Lower leg skin (tissue), 4 donors: ENCODE data around the gene DLGAP1. TPM values are rescaled to one million over a fixed set of nuclear protein-coding genes. Genes with fewer than 3 reads are reported as not detected.

Source experiments
- DNase-seq, 2 donors: peaks; one replicate each; pipeline ENCODE4 v3.0.0-alpha.2; 2019; ENCODE audit warnings: low spot score in 2 of 2
- H3K4me3 ChIP-seq: fragments of 200-600 bp; sonication (generic); 2 replicates; pipeline ENCODE4 v1.5.1; 2017; ENCODE audit warnings: mild to moderate bottlenecking, low read depth; ENCODE audit not compliant: poor library complexity, severe bottlenecking
- POLR2A ChIP-seq, 2 donors: fragments of 450-650 bp; IDR thresholded peaks; one replicate each; pipeline ENCODE4 v1.6.1; 2016 to 2017; ENCODE audit warnings: antibody characterized with exemption in 2 of 2, mild to moderate bottlenecking in 1 of 2, moderate library complexity in 1 of 2
- WGBS, 2 donors: methylation state at CpG; one replicate each; pipeline ENCODE4 v1.1.5; 2018; 5-methylcytosine and 5-hydroxymethylcytosine counted together
- intact Hi-C: fragments of 100-400 bp; cut with DNase I; formaldehyde crosslinking; loops from one replicate; pipeline ENCODE4 v1.15.0; 2023; ENCODE audit warnings: low total_unique reads
- total RNA-seq, 4 donors: library from RNA; depleted of rRNA; stranded (reverse); fragments of >200 nt; gene quantifications; one replicate each; pipeline ENCODE4 v1.1.0, GENCODE V29; 2016
- TF ChIP-seq, protein P1 (sequence below), 3 donors: fragments of 450-650 bp; IDR thresholded peaks; one replicate each; pipeline ENCODE4 v1.5.1; 2016; ENCODE audit warnings: antibody characterized with exemption in 3 of 3, mild to moderate bottlenecking in 3 of 3, moderate library complexity in 2 of 3

DLGAP1 gene
- total RNA-seq, 4 donors from 2014 or later = 0.34 to 1.3 (median 0.82) TPM

DNA sequence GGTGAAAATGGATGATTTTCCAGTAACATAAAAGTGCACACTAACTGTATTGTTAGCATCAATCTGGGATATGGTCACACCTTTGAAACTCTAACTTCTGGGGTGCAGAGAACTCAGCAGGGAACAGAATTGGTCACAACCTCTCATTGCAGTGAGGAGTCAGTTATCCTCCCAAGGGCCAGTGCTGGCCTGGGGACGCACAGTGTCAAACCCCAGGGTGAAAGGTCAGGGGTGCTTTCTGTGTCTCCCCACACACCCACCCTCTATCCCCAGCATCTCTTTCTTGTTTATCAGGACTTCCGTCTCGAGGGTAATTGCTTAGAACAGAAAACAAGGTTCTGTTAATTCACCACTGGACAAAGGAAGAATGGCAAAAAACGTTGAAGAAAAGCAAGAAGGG, 208.7 kb downstream of the DLGAP1 start:
- TF ChIP-seq, protein P1, sequence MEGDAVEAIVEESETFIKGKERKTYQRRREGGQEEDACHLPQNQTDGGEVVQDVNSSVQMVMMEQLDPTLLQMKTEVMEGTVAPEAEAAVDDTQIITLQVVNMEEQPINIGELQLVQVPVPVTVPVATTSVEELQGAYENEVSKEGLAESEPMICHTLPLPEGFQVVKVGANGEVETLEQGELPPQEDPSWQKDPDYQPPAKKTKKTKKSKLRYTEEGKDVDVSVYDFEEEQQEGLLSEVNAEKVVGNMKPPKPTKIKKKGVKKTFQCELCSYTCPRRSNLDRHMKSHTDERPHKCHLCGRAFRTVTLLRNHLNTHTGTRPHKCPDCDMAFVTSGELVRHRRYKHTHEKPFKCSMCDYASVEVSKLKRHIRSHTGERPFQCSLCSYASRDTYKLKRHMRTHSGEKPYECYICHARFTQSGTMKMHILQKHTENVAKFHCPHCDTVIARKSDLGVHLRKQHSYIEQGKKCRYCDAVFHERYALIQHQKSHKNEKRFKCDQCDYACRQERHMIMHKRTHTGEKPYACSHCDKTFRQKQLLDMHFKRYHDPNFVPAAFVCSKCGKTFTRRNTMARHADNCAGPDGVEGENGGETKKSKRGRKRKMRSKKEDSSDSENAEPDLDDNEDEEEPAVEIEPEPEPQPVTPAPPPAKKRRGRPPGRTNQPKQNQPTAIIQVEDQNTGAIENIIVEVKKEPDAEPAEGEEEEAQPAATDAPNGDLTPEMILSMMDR (IDR thresholded peaks at IDR 0.05) = no peak
- TF ChIP-seq POLR2A (IDR thresholded peaks at IDR 0.05) = no peak
- intact Hi-C loops = no loop called here
- no peak overlapping the region for H3K4me3 ChIP-seq
- DNase-seq = no peak
- WGBS, 2 donors = 77 to 79% methylated on average over 4 of the region's 4 CpGs

DNA sequence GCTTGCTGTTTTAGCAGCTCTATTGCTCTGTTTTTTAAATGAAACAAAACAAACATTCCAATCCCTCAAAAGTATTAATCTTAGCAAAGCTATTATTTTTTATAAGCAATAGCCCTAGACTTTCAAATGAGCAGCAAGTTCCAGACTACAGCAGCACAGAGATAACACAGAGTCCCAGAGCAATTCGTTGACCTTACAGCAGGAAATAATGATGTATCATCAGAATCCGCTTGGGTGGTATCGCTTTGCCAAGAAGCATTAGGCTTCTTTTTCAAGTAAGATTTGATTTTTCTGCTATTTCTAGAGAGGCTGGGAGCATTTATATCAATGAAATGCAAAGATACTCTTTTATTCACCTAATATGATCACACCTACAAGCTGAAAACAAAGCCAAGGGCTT, 209.7 kb downstream of the DLGAP1 start:
- 65 to 78% methylated on average over 3 of the region's 3 CpGs for WGBS, 2 donors
- no peak for DNase-seq
- no peak overlapping the region for H3K4me3 ChIP-seq
- no peak for TF ChIP-seq POLR2A (IDR thresholded peaks at IDR 0.05)
- TF ChIP-seq, protein P1 (IDR thresholded peaks at IDR 0.05) = no peak
- intact Hi-C loops = no loop called here

DNA sequence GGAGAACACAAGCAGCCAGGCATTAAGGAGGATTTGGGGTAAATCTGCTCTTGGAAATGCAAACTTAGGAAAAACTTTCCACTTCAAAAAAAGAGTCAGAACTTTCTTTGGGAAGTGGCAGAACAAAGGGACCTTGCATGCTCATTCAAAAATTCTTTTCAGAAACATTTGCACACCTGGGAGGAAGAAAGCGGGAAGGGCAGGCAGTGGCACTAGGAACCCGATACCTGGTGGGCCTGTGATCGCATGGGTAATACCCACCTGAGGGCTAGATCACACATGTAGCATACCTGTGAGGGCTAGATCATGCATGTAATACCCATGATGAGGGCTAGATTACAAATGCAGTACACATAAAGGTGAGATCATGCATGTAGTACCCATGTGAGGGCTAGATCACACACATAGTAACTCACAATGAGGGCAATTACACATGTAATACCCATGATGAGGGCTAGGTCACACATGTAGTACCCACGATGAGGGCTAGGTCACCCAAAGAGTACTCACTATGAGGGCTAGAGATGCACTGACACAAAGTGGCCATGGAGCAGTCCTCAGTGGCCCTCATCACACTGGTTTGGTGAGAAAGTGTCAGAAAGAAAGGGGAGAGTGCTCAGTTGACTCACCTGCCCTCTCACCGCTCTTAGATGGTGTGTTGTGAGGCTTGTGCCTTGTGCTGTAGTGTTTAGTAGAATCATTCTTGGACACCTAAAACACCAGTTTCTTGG, 212.5 kb downstream of the DLGAP1 start:
- no peak overlapping the region for H3K4me3 ChIP-seq
- no peak for DNase-seq
- intact Hi-C loops = no loop called here
- TF ChIP-seq POLR2A (IDR thresholded peaks at IDR 0.05) = no peak
- WGBS, 2 donors = 86 to 96% methylated on average over 5 of the region's 5 CpGs

DNA sequence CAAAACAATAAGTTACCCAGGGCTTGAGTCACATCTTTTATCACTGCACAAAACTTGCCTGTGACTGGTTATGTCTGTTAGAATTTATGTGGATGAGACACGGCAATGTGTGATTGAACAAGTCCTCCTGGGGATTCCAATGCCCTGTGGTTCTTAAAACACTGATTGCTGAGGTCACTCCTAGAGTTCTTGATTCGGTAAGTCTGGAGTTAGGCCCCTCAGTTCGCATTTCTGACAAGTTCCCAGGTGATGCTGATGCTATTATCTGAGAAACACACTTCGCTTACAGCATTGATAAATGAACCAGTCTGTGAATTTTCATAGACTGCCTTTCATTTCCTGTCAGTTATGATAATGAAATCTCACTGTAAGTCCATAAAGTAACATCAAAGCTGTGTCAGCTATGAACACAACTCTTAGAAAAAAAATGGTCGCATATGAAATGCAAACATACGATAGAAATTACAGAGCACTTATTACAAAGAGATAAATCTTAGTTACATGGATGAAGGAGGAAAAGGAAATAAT, 214.0 kb downstream of the DLGAP1 start:
- DNase-seq = no peak
- WGBS, 2 donors = 55 to 59% methylated on average over 6 of the region's 6 CpGs
- TF ChIP-seq POLR2A (IDR thresholded peaks at IDR 0.05) = no peak
- TF ChIP-seq, protein P1 (IDR thresholded peaks at IDR 0.05) = no peak
- intact Hi-C loops = no loop called here
- H3K4me3 ChIP-seq = no peak overlapping the region

DNA sequence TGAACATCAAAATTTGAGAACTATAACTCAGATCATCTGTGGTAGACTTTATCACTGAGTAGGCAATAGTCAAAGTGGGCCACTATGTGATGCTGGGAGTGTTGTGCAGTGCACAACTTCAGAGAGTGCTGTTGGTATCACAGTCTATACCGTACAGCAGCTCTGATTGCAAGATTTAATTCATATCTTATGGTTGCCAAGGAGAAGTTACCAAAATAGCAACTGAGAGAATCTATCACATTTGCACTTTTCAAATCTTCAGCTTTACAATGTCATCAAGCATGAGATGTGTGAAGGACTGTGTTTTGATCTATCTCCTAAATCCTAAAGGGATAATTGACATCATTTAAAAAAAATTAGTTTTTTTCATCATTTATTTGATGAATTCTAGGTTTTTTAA, 216.1 kb downstream of the DLGAP1 start:
- DNase-seq = no peak
- H3K4me3 ChIP-seq = no peak overlapping the region
- TF ChIP-seq, protein P1 (IDR thresholded peaks at IDR 0.05) = no peak
- no peak for TF ChIP-seq POLR2A (IDR thresholded peaks at IDR 0.05)
- 54 to 64% methylated on average over 1 of the region's 1 CpG for WGBS, 2 donors
- intact Hi-C loops = no loop called here

DNA sequence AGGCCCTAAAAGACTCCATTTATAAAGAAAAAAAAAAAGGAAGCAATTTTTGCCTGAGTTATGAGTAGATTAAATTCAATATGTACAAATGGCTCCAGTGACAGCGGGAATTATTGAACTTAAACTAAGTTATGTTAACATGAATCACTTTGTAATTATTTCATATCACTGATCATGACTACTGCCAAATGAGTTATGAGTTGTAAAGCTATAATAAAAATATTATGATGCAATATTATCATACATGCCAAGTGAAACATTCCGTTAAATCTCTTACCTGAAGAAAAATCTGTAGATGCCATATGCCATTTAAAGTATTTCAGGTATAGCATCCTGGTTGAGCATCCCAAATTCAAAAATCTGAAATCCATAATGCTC, 217.5 kb downstream of the DLGAP1 start:
- DNase-seq = no peak
- TF ChIP-seq POLR2A (IDR thresholded peaks at IDR 0.05) = no peak
- TF ChIP-seq, protein P1 (IDR thresholded peaks at IDR 0.05) = no peak
- H3K4me3 ChIP-seq = no peak overlapping the region
- intact Hi-C loops = no loop called here
- 49 to 58% methylated on average over 2 of the region's 2 CpGs for WGBS, 2 donors
